ENCODE data around the gene TMEM106C.

The TMEM106C gene

DNA sequence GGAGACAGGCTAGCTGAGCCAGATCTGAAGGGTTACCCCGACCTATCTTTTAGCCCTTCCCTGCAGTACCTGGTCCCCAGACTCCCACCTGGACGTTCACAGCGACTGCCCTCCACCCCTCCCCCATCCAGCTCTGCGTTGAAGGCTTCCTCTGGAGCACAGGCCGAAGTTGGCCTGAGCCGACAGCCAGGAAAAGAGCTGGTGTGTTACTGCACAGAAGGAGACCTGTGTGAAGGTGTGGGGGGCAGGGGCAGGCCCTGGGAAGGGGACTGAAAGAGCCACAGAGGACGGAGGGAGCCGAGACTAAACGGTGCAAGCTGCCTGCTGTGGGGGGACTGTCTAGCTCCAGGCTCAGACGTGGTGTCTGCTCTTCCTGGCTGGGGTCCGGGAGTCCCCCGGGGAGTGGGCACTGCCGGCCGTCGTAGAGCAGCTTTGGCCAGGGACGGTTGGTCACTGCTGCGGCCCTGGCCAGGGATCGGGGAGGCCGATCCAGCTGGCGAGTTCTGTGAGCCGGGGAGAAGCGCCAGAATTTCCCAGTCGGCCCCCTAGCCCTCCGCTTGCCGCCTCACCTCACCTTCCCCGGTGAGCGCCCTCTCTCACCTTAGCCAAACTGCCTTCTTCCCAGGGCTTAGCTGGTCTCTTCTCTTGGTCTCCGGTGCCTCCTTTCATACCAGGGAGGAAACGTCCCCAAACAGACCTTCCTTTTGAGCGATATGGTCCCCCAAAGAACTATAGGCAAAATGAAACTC, 41.8 kb downstream of the TMEM106C start:
- H2AFZ ChIP-seq, result no peak overlapping the region
- no peak overlapping the region for H3K9ac ChIP-seq
- TF ChIP-seq, protein P1, sequence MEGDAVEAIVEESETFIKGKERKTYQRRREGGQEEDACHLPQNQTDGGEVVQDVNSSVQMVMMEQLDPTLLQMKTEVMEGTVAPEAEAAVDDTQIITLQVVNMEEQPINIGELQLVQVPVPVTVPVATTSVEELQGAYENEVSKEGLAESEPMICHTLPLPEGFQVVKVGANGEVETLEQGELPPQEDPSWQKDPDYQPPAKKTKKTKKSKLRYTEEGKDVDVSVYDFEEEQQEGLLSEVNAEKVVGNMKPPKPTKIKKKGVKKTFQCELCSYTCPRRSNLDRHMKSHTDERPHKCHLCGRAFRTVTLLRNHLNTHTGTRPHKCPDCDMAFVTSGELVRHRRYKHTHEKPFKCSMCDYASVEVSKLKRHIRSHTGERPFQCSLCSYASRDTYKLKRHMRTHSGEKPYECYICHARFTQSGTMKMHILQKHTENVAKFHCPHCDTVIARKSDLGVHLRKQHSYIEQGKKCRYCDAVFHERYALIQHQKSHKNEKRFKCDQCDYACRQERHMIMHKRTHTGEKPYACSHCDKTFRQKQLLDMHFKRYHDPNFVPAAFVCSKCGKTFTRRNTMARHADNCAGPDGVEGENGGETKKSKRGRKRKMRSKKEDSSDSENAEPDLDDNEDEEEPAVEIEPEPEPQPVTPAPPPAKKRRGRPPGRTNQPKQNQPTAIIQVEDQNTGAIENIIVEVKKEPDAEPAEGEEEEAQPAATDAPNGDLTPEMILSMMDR (IDR thresholded peaks at IDR 0.05), result no peak

GRCh38 chr12:48005750-48006021, 42.3 kb downstream of the TMEM106C start:
- no peak overlapping the region for H3K4me3 ChIP-seq (ENCODE audit: low read depth, low read length)
- H3K9ac ChIP-seq, result no peak overlapping the region
- no peaks in the 10 kb centered on the region for H3K36me3 ChIP-seq (ENCODE audit: control insufficient read depth, insufficient read depth, low read length)
- H3K9me3 ChIP-seq (ENCODE audit: control insufficient read depth, low read length), result no peaks in the 10 kb centered on the region
- H2AFZ ChIP-seq, result no peak overlapping the region
- H3K4me2 ChIP-seq (ENCODE audit: low read length), result no peak overlapping the region
- H3K27ac ChIP-seq, result no peak overlapping the region
- H3K27me3 ChIP-seq (ENCODE audit: control insufficient read depth, insufficient read depth, low read length), result peaks cover 13% of the 10 kb centered on the region
- TF ChIP-seq, protein P1 (IDR thresholded peaks at IDR 0.05), result no peak
- peaks cover 12% of the 10 kb centered on the region for H3K4me1 ChIP-seq
- H3K79me2 ChIP-seq, result no peaks in the 10 kb centered on the region

More for the DNA sequence above, 41.8 kb downstream of the TMEM106C start:
- Histone ChIP-seq H3K4me1 (peaks cover 12% of the 10 kb centered on the region), H3K4me2 (ENCODE audit: low read length) (no peak overlapping the region), H3K4me3 (ENCODE audit: low read depth, low read length) (no peak overlapping the region), H3K9me3 (ENCODE audit: control insufficient read depth, low read length) (no peaks in the 10 kb centered on the region), H3K79me2 (no peaks in the 10 kb centered on the region), H3K27ac (no peak overlapping the region), H3K27me3 (ENCODE audit: control insufficient read depth, insufficient read depth, low read length) (peaks cover 13% of the 10 kb centered on the region), H3K36me3 (ENCODE audit: control insufficient read depth, insufficient read depth, low read length) (no peaks in the 10 kb centered on the region)

- Histone ChIP-seq H3K4me1 (peaks cover 10% of the 10 kb centered on the region), H2AFZ (no peak overlapping the region), H3K79me2 (no peaks in the 10 kb centered on the region), H3K27me3 (ENCODE audit: control insufficient read depth, insufficient read depth, low read length) (peaks cover 13% of the 10 kb centered on the region), H3K4me3 (ENCODE audit: low read depth, low read length) (no peak overlapping the region), H3K36me3 (ENCODE audit: control insufficient read depth, insufficient read depth, low read length) (no peaks in the 10 kb centered on the region), H3K4me2 (ENCODE audit: low read length) (no peak overlapping the region), H3K27ac (no peak overlapping the region), H3K9me3 (ENCODE audit: control insufficient read depth, low read length) (no peaks in the 10 kb centered on the region), H3K9ac (no peak overlapping the region)
- TF ChIP-seq, protein P1 (IDR thresholded peaks at IDR 0.05), result no peak
Observed at GRCh38 chr12:48007206-48007605, 43.8 kb downstream of the TMEM106C start.

DNA sequence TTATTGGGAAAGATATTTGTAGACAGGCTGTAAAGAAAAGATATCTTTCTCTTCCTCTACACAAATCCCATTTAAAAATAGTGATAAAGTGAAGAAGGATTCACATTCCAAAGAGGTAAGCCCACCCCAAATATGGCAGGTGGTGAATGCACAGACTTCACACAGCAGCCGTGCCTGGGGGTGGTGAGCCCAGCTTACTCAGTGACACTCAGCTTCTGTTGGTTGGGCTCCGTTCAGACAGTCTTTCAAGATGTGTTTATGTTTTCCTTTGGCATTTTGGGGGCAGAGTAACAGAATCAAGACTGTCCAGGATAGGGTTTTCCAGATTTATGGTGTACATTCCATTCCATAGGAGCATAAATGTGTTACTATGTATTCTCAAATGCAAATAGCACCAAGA, 45.0 kb downstream of the TMEM106C start:
- Histone ChIP-seq H3K36me3 (ENCODE audit: control insufficient read depth, insufficient read depth, low read length) (no peaks in the 10 kb centered on the region), H2AFZ (no peak overlapping the region), H3K4me2 (ENCODE audit: low read length) (no peak overlapping the region), H3K4me1 (peaks cover 6% of the 10 kb centered on the region), H3K9ac (no peak overlapping the region), H3K9me3 (ENCODE audit: control insufficient read depth, low read length) (no peaks in the 10 kb centered on the region), H3K27ac (no peak overlapping the region), H3K4me3 (ENCODE audit: low read depth, low read length) (no peak overlapping the region), H3K79me2 (no peaks in the 10 kb centered on the region), H3K27me3 (ENCODE audit: control insufficient read depth, insufficient read depth, low read length) (peaks cover 13% of the 10 kb centered on the region)
- TF ChIP-seq, protein P1 (IDR thresholded peaks at IDR 0.05), result no peak

GRCh38 chr12:48008950-48009349, 45.6 kb downstream of the TMEM106C start:
- Histone ChIP-seq H3K36me3 (ENCODE audit: control insufficient read depth, insufficient read depth, low read length) (no peaks in the 10 kb centered on the region), H3K27ac (no peak overlapping the region), H3K9ac (no peak overlapping the region), H3K4me3 (ENCODE audit: low read depth, low read length) (no peak overlapping the region), H3K27me3 (ENCODE audit: control insufficient read depth, insufficient read depth, low read length) (peaks cover 8% of the 10 kb centered on the region), H3K4me1 (peaks cover 3% of the 10 kb centered on the region), H3K79me2 (no peaks in the 10 kb centered on the region), H3K9me3 (ENCODE audit: control insufficient read depth, low read length) (no peaks in the 10 kb centered on the region), H2AFZ (no peak overlapping the region), H3K4me2 (ENCODE audit: low read length) (no peak overlapping the region)
- TF ChIP-seq, protein P1 (IDR thresholded peaks at IDR 0.05), result no peak

Measured in parathyroid adenoma (tissue), 2 donors.